Colonic mucosa (tissue), 4 donors: Measurements from ENCODE around the gene TRAPPC3. TPM values are rescaled to one million over a fixed set of nuclear protein-coding genes. Genes with fewer than 3 reads are reported as not detected.

Experiments used
- DNase-seq: peaks from one replicate; pipeline ENCODE4 v3.0.0-alpha.2; 2020
- H3K27ac ChIP-seq: fragments of 200-600 bp; one replicate; pipeline ENCODE4 v1.8.0; 2021
- H3K27me3 ChIP-seq: fragments of 200-600 bp; one replicate; pipeline ENCODE4 v1.8.0; 2021
- H3K36me3 ChIP-seq: fragments of 200-600 bp; one replicate; pipeline ENCODE4 v1.8.0; 2021
- H3K4me1 ChIP-seq: fragments of 200-600 bp; one replicate; pipeline ENCODE4 v1.8.0; 2021; ENCODE audit warnings: mild to moderate bottlenecking
- H3K4me3 ChIP-seq: fragments of 200-600 bp; one replicate; pipeline ENCODE4 v1.8.0; 2021
- H3K9ac ChIP-seq, 2 donors: one replicate each; pipeline ENCODE4 v1.7.0; 2013; ENCODE audit warnings: control low read depth in 2 of 2, low read depth in 2 of 2, low read length in 2 of 2
- H3K9me3 ChIP-seq: fragments of 200-600 bp; one replicate; pipeline ENCODE4 v1.8.0; 2021
- CTCF ChIP-seq: fragments of 200-600 bp; IDR thresholded peaks from one replicate; pipeline ENCODE4 v1.8.0; 2022; ENCODE audit warnings: antibody characterized with exemption, mild to moderate bottlenecking
- intact Hi-C: fragments of 100-400 bp; cut with DNase I; formaldehyde crosslinking; loops from one replicate; pipeline ENCODE4 v1.14.1; 2022
- total RNA-seq, 2 donors: library from RNA; stranded (reverse); fragmentation: NEBNext Ultra II Directional in 1 of 2; extraction: Animal tissue kit (Norgen Biotek cat#: 25700) in 1 of 2; gene quantifications; one replicate each; pipeline ENCODE4 v1.2.1, GENCODE V29; 2021
- donor health status: healthy.
- donor health status: DM: no; HTN: no; CAD: no.
- donor health status: DM: no; HTN: no; CAD: no.

Gene TRAPPC3
- total RNA-seq, 2 donors from 2014 or later = 59.0 to 60.6 TPM

DNA sequence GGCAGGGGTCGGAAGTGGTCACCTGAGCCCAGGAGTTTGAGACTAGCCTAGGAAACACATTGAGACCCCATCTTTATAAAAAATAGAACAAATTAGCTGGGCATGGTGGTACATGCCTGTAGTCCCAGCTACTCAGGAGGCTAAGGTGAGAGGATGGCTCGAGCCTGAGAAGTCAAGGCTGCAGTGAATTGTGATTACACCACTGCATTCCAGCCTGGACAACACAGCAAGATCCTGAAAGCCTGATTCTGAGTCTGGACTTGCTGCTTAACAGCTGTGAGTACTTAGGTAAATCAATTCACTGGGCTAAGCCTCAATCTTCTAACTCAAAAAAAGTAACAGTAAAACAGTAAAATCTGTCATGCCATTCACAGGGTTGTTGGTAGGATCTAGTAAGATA, 4.9 kb downstream of the TRAPPC3 start:
- no peak overlapping the region for H3K4me3 ChIP-seq
- no peaks in the 10 kb centered on the region for H3K4me1 ChIP-seq
- no peak for TF ChIP-seq CTCF
- no peaks in the 10 kb centered on the region for H3K36me3 ChIP-seq
- H3K9me3 ChIP-seq = no peaks in the 10 kb centered on the region
- no peak overlapping the region for H3K27ac ChIP-seq
- no peak for DNase-seq
- no peaks in the 10 kb centered on the region for H3K27me3 ChIP-seq
- intact Hi-C loops = no loop called here
- no peak overlapping the region for H3K9ac ChIP-seq

GRCh38 chr1:36143424-36143823, 5.9 kb downstream of the TRAPPC3 start:
- TF ChIP-seq CTCF = no peak
- H3K4me1 ChIP-seq = no peaks in the 10 kb centered on the region

GRCh38 chr1:36142121-36142520, 7.2 kb downstream of the TRAPPC3 start:
- Histone ChIP-seq H3K27me3 (no peaks in the 10 kb centered on the region), H3K27ac (no peak overlapping the region), H3K9ac (no peak overlapping the region), H3K4me3 (no peak overlapping the region), H3K9me3 (no peaks in the 10 kb centered on the region), H3K4me1 (no peaks in the 10 kb centered on the region), H3K36me3 (no peaks in the 10 kb centered on the region)
- intact Hi-C loops = no loop called here
- TF ChIP-seq CTCF = no peak
- no peak for DNase-seq

More at GRCh38 chr1:36143424-36143823, 5.9 kb downstream of the TRAPPC3 start:
- intact Hi-C loops = no loop called here
- DNase-seq = no peak
- Histone ChIP-seq H3K4me3 (no peak overlapping the region), H3K27me3 (no peaks in the 10 kb centered on the region), H3K9ac (no peak overlapping the region), H3K36me3 (no peaks in the 10 kb centered on the region), H3K27ac (no peak overlapping the region), H3K9me3 (no peaks in the 10 kb centered on the region)

- Histone ChIP-seq H3K27me3 (no peaks in the 10 kb centered on the region), H3K4me3 (no peak overlapping the region), H3K27ac (no peak overlapping the region), H3K4me1 (no peaks in the 10 kb centered on the region), H3K9ac (no peak overlapping the region), H3K36me3 (no peaks in the 10 kb centered on the region), H3K9me3 (no peaks in the 10 kb centered on the region)
- TF ChIP-seq CTCF = no peak
- intact Hi-C loops = no loop called here
- DNase-seq = no peak
Observed at GRCh38 chr1:36139521-36139920, 9.8 kb downstream of the TRAPPC3 start.

- no peaks in the 10 kb centered on the region for H3K9me3 ChIP-seq
- no peak overlapping the region for H3K27ac ChIP-seq
Observed at GRCh38 chr1:36137776-36138175, 11.5 kb downstream of the TRAPPC3 start.

More at GRCh38 chr1:36137776-36138175, 11.5 kb downstream of the TRAPPC3 start:
- Histone ChIP-seq H3K4me3 (no peak overlapping the region), H3K36me3 (no peaks in the 10 kb centered on the region), H3K27me3 (no peaks in the 10 kb centered on the region), H3K4me1 (no peaks in the 10 kb centered on the region), H3K9ac (no peak overlapping the region)
- no peak for DNase-seq
- intact Hi-C loops = no loop called here
- TF ChIP-seq CTCF = no peak
